Osteocyte (in vitro differentiated cells): ENCODE data around the gene TCHH. TPM values are rescaled to one million over a fixed set of nuclear protein-coding genes. Genes with fewer than 3 reads are reported as not detected.

Source experiments
- DNase-seq: peaks from one replicate; pipeline ENCODE4 v3.0.0; 2021; ENCODE audit warnings: mixed read lengths; ENCODE audit not compliant: unreplicated experiment; ENCODE audit errors: extremely low spot score
- H3K27ac Mint-ChIP-seq: one replicate; pipeline ENCODE4 v1.8.0; 2021; ENCODE audit warnings: mild to moderate bottlenecking, mixed read lengths; ENCODE audit not compliant: unreplicated experiment
- H3K27me3 Mint-ChIP-seq: one replicate; pipeline ENCODE4 v1.8.0; 2021; ENCODE audit warnings: mixed read lengths; ENCODE audit not compliant: unreplicated experiment
- H3K36me3 Mint-ChIP-seq: one replicate; pipeline ENCODE4 v1.8.0; 2021; ENCODE audit warnings: mixed read lengths; ENCODE audit not compliant: unreplicated experiment
- H3K4me1 Mint-ChIP-seq: one replicate; pipeline ENCODE4 v1.8.0; 2021; ENCODE audit warnings: mixed read lengths; ENCODE audit not compliant: unreplicated experiment
- H3K4me3 Mint-ChIP-seq: one replicate; pipeline ENCODE4 v1.8.0; 2021; ENCODE audit warnings: mild to moderate bottlenecking, moderate library complexity, mixed read lengths; ENCODE audit not compliant: unreplicated experiment
- H3K9me3 Mint-ChIP-seq: one replicate; pipeline ENCODE4 v1.8.0; 2021; ENCODE audit warnings: mixed read lengths; ENCODE audit not compliant: unreplicated experiment
- CTCF ChIP-seq: fragments of 200-600 bp; sonication (generic); IDR thresholded peaks from 2 replicates; pipeline ENCODE4 v1.5.0; 2021; ENCODE audit warnings: antibody characterized with exemption, mild to moderate bottlenecking, moderate library complexity
- long read RNA-seq: library from polyadenylated mRNA; unstranded; transcript quantifications from one replicate; pipeline ENCODE4 v2.0.0, GENCODE V29; 2021
- total RNA-seq: library from RNA; stranded (reverse); gene quantifications from 2 replicates; pipeline ENCODE4 v1.2.1, GENCODE V29; 2021

The TCHH gene
- 0.05 TPM in 1 of 2 replicates, not detected in the other for total RNA-seq
- long read RNA-seq, partial matches to known transcripts, result 0 of 2 reads
- long read RNA-seq, other reads (novel, unspliced or antisense), result 2 of 2 reads

GRCh38 chr1:152115344-152115743 is at the start of gene TCHH:
Gene TCHH (minus strand): TSS chr1:152115444. CDS start chr1:152114080, 1,364 bp downstream.
- no peak for DNase-seq
- Mint-ChIP-seq H3K9me3 (no peaks in the 10 kb centered on the region), H3K27me3 (peaks cover 27% of the 10 kb centered on the region), H3K4me3 (no peak within 1 kb of the TSS), H3K36me3 (no peaks in the 10 kb centered on the region), H3K27ac (no peak within 1 kb of the TSS), H3K4me1 (no peaks in the 10 kb centered on the region)
- TF ChIP-seq CTCF, result no peak

GRCh38 chr1:152164517-152165136 is 49.4 kb upstream of the TCHH start:
- Mint-ChIP-seq H3K4me3 (no peak overlapping the region), H3K9me3 (no peaks in the 10 kb centered on the region), H3K4me1 (peaks cover 3% of the 10 kb centered on the region), H3K36me3 (no peaks in the 10 kb centered on the region), H3K27ac (no peak overlapping the region), H3K27me3 (peaks cover 36% of the 10 kb centered on the region)
- DNase-seq, result no peak
- no peak for TF ChIP-seq CTCF

GRCh38 chr1:152162792-152163463 is 47.7 kb upstream of the TCHH start:
- H3K36me3 Mint-ChIP-seq, result no peaks in the 10 kb centered on the region
- TF ChIP-seq CTCF, result no peak
- H3K27me3 Mint-ChIP-seq, result peaks cover 29% of the 10 kb centered on the region
- no peak overlapping the region for H3K4me3 Mint-ChIP-seq
- peaks cover 3% of the 10 kb centered on the region for H3K4me1 Mint-ChIP-seq
- no peaks in the 10 kb centered on the region for H3K9me3 Mint-ChIP-seq
- H3K27ac Mint-ChIP-seq, result no peak overlapping the region
- DNase-seq, result no peak

- H3K36me3 Mint-ChIP-seq, result no peaks in the 10 kb centered on the region
- H3K27ac Mint-ChIP-seq, result no peak overlapping the region
- no peak for DNase-seq
- peaks cover 20% of the 10 kb centered on the region for H3K27me3 Mint-ChIP-seq
- H3K4me3 Mint-ChIP-seq, result no peak overlapping the region
- no peak for TF ChIP-seq CTCF
- H3K9me3 Mint-ChIP-seq, result no peaks in the 10 kb centered on the region
- peaks cover 3% of the 10 kb centered on the region for H3K4me1 Mint-ChIP-seq
Observed at GRCh38 chr1:152160576-152160975, 45.3 kb upstream of the TCHH start.

- H3K9me3 Mint-ChIP-seq, result no peaks in the 10 kb centered on the region
- no peak for DNase-seq
- H3K27me3 Mint-ChIP-seq, result peaks cover 12% of the 10 kb centered on the region
- no peak within 1 kb of the TSS for H3K27ac Mint-ChIP-seq
- H3K4me3 Mint-ChIP-seq, result no peak within 1 kb of the TSS
- no peak for TF ChIP-seq CTCF
- peaks cover 3% of the 10 kb centered on the region for H3K4me1 Mint-ChIP-seq
- no peaks in the 10 kb centered on the region for H3K36me3 Mint-ChIP-seq
Observed at GRCh38 chr1:152159144-152159543, 43.9 kb upstream of the TCHH start, which contains the start of gene RPTN. Gene RPTN (minus strand): TSS chr1:152159228. CDS start chr1:152157889, 1,339 bp downstream.
